Tibial nerve (tissue), 3 donors: ENCODE measurements around the gene DOCK1.
"Not testable (repeated sequence)": the region's sequence is repeated elsewhere in the genome, so short reads cannot be mapped to it uniquely, and the experiment has no call there.

ENCODE experiments used
- CTCF ChIP-seq, 5 experiments: fragments of 200-600 bp in 3 of 5; fragments of 450-650 bp in 2 of 5; sonication (generic) in 3 of 5; IDR thresholded peaks; one replicate each; pipeline ENCODE4 v1.5.1; 2016 to 2019; ENCODE audit warnings: antibody characterized with exemption in 5 of 5, mild to moderate bottlenecking in 3 of 5, moderate library complexity in 2 of 5
- POLR2A ChIP-seq, 2 donors: fragments of 450-650 bp; IDR thresholded peaks; one replicate each; pipeline ENCODE4 v1.6.1; 2017; ENCODE audit warnings: antibody characterized with exemption in 2 of 2, mild to moderate bottlenecking in 2 of 2, moderate library complexity in 2 of 2

DNA sequence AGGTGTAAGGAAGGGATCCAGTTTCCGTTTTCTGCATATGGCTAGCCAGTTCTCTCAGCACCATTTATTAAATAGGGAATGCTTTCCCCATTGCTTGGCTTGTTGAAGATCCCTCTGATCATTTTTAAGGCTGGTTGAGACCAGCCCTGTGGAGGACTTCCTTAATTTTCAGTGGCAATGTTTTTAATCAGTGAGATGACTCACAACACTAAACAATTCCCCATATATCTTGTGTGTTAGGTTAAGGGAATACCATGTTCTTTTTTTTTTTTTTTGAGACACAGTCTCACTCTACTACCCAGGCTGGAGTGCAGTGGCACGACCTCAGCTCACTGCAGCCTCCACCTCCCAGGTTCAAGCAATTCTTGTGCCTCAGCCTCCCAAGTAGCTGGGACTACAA is 404.4 kb downstream of the DOCK1 start:
- TF ChIP-seq CTCF, POLR2A (IDR thresholded peaks at IDR 0.05): not testable (repeated sequence)
